Transverse colon (tissue), 4 donors: ENCODE results near the gene ADGRB3. TPM values are rescaled to one million over a fixed set of nuclear protein-coding genes. Genes with fewer than 3 reads are reported as not detected.

Experiments
- DNase-seq: peaks from one replicate; pipeline ENCODE4 v3.0.0-alpha.2; 2019
- H3K27ac ChIP-seq, 4 donors: fragments of 200-600 bp; sonication (generic); 2 replicates each; pipeline ENCODE4 v1.5.1; 2016 to 2018; ENCODE audit warnings: inconsistent platforms in 4 of 4
- H3K27me3 ChIP-seq: fragments of 200-600 bp; sonication (generic); 2 replicates; pipeline ENCODE4 v1.5.1; 2017; ENCODE audit warnings: inconsistent platforms
- H3K36me3 ChIP-seq, 4 donors: fragments of 200-600 bp; sonication (generic); 2 replicates each; pipeline ENCODE4 v1.5.1; 2017 to 2019; ENCODE audit warnings: inconsistent platforms in 4 of 4
- H3K4me1 ChIP-seq, 4 donors: fragments of 200-600 bp; sonication (generic); 2 replicates each; pipeline ENCODE4 v1.5.1; 2017 to 2020; ENCODE audit warnings: inconsistent platforms in 4 of 4
- H3K4me3 ChIP-seq, 4 donors: fragments of 200-600 bp; sonication (generic); 1 replicate in 1 of 4; 2 replicates in 3 of 4; pipeline versions ENCODE4 v1.5.1 to v1.6.1; 2017 to 2019; ENCODE audit warnings: inconsistent platforms in 4 of 4
- H3K9me3 ChIP-seq, 2 donors: fragments of 200-600 bp; sonication (generic); 2 replicates each; pipeline ENCODE4 v1.5.1; 2017 to 2019; ENCODE audit warnings: inconsistent platforms in 2 of 2
- EP300 ChIP-seq: sonication (generic); formaldehyde crosslinking; IDR thresholded peaks from one replicate; pipeline ENCODE4 v1.6.1; 2017; ENCODE audit warnings: antibody characterized with exemption, low read depth
- POLR2A ChIP-seq: fragments of 450-650 bp; IDR thresholded peaks from one replicate; pipeline ENCODE4 v1.6.1; 2016; ENCODE audit warnings: antibody characterized with exemption, mild to moderate bottlenecking, moderate library complexity
- POLR2AphosphoS5 ChIP-seq, 3 donors: sonication (generic); formaldehyde crosslinking; IDR thresholded peaks; one replicate each; pipeline ENCODE4 v1.6.1; 2016; ENCODE audit warnings: antibody characterized with exemption in 3 of 3
- WGBS, 2 donors: methylation state at CpG; one replicate each; pipeline ENCODE4 v1.1.5; 2018; ENCODE audit warnings: low coverage in 1 of 2; 5-methylcytosine and 5-hydroxymethylcytosine counted together
- in situ Hi-C, 4 donors: fragments of 200-750 bp; cut with MboI; loops; one replicate each; pipeline versions ENCODE4 v1.15.0 to v1.15.1; 2017; ENCODE audit warnings: low sequenced_read_pairs in 3 of 4, low pct_ligation_motif_present in 1 of 4, low pct_unique_long_range_greater_than_20kb in 1 of 4
- intact Hi-C: fragments of 100-400 bp; cut with DNase I; formaldehyde crosslinking; loops from one replicate; pipeline ENCODE4 v1.15.1; 2023; ENCODE audit warnings: low total_unique reads
- total RNA-seq, 4 donors: library from RNA; depleted of rRNA; stranded (reverse); fragments of >200 nt; gene quantifications; one replicate each; pipeline ENCODE4 v1.1.0, GENCODE V29; 2016
- TF ChIP-seq, protein P1 (sequence below), 5 experiments: fragments of 200-600 bp in 3 of 5; fragments of 450-650 bp in 2 of 5; sonication (generic) in 3 of 5; IDR thresholded peaks; 1 replicate in 2 of 5; 2 replicates in 3 of 5; pipeline ENCODE4 v1.5.1; 2016 to 2017; ENCODE audit warnings: antibody characterized with exemption in 5 of 5, inconsistent platforms in 3 of 5, mild to moderate bottlenecking in 2 of 5, moderate library complexity in 1 of 5

The ADGRB3 gene
- total RNA-seq, 4 donors from 2014 or later = 0.37 to 20.5 (median 2.2) TPM

DNA sequence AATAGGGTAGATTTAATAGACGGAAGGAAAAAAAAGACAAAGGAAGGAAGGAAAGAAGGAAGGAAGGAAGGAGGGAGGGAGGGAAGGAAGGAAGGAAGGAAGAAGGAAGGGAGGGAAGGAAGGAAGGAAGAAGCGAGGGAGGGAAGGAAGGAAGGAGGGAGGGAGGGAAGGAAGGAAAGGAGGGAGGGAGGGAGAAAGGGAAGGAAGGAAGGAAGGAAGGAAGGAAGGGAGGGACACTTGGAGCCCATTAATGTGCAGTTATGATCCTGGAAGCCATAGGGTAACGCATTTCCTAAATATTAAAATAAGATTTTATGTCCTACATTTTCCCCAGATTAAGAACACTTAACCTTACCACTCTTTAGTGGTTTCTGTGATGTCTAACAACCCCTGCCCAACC is 465.7 kb downstream of the ADGRB3 start:
- Histone ChIP-seq H3K36me3 (no peaks in the 10 kb centered on the region), H3K9me3 (no peaks in the 10 kb centered on the region), H3K4me3 (no peak overlapping the region), H3K27ac (no peak overlapping the region), H3K4me1 (no peaks in the 10 kb centered on the region), H3K27me3 (no peaks in the 10 kb centered on the region)
- TF ChIP-seq, protein P1, sequence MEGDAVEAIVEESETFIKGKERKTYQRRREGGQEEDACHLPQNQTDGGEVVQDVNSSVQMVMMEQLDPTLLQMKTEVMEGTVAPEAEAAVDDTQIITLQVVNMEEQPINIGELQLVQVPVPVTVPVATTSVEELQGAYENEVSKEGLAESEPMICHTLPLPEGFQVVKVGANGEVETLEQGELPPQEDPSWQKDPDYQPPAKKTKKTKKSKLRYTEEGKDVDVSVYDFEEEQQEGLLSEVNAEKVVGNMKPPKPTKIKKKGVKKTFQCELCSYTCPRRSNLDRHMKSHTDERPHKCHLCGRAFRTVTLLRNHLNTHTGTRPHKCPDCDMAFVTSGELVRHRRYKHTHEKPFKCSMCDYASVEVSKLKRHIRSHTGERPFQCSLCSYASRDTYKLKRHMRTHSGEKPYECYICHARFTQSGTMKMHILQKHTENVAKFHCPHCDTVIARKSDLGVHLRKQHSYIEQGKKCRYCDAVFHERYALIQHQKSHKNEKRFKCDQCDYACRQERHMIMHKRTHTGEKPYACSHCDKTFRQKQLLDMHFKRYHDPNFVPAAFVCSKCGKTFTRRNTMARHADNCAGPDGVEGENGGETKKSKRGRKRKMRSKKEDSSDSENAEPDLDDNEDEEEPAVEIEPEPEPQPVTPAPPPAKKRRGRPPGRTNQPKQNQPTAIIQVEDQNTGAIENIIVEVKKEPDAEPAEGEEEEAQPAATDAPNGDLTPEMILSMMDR (IDR thresholded peaks at IDR 0.05) = no peak
- TF ChIP-seq POLR2AphosphoS5 (IDR thresholded peaks at IDR 0.05) (no peak), EP300 (no peak)
- in situ Hi-C loops = no loop called here
- intact Hi-C loops = no loop called here
- WGBS, 2 donors = 84 to 89% methylated on average over 2 of the region's 3 CpGs
- DNase-seq = no peak

DNA sequence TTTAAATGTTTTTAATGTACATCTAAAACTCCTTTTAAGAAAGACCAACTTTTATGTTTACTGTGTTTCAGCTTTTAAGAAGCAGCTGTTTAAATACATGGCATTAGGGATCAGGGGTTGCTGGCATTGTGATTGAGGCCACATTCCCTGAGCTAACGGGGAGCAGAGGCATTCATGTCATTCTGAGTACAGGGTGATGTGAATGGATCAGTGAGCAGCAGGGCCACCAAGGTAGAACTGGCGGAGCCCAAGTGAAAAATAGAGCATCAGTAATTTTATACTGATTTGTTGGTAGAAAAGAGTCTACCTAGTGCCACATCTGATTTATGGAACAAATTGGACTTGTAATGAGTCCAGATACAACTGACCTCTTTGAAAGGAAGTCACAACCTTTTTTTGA is 467.3 kb downstream of the ADGRB3 start:
- intact Hi-C loops = no loop called here
- H3K27me3 ChIP-seq = no peaks in the 10 kb centered on the region
- no peak overlapping the region for H3K4me3 ChIP-seq
- H3K4me1 ChIP-seq = no peaks in the 10 kb centered on the region
- in situ Hi-C loops = no loop called here
- H3K36me3 ChIP-seq = no peaks in the 10 kb centered on the region
- no peaks in the 10 kb centered on the region for H3K9me3 ChIP-seq
- no peak overlapping the region for H3K27ac ChIP-seq
- 33 to 79% methylated on average over 1 to 2 of the region's 2 CpGs for WGBS, 2 donors
- no peak for TF ChIP-seq POLR2A
- TF ChIP-seq, protein P1 (IDR thresholded peaks at IDR 0.05) = no peak
- TF ChIP-seq EP300 = no peak
- no peak for TF ChIP-seq POLR2AphosphoS5 (IDR thresholded peaks at IDR 0.05)
- no peak for DNase-seq

DNA sequence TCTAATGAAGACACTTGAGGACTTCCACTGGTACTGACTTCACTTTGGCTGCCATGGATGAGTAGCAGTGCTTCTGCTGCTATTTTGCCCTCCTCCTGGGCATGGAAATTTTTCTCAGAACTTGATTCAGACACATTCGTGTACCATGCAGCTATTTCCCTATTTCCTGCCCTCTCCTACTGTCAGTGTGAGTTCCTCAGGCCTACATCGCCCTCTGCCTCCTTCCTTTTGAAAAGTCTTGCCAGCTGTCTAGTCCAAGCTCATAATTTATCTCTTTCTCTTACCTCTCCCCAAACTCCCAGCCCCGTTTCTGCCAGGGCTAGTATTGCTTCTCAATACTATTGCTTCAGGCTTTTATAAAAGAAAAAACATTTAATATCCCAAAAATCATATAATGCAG is 470.2 kb downstream of the ADGRB3 start:
- DNase-seq = no peak
- no peak overlapping the region for H3K27ac ChIP-seq
- no peak overlapping the region for H3K4me3 ChIP-seq
- intact Hi-C loops = no loop called here
- 56 to 64% methylated on average over 3 of the region's 3 CpGs for WGBS, 2 donors
- H3K9me3 ChIP-seq = no peaks in the 10 kb centered on the region
- no peaks in the 10 kb centered on the region for H3K27me3 ChIP-seq
- no peak for TF ChIP-seq EP300
- TF ChIP-seq, protein P1 (IDR thresholded peaks at IDR 0.05) = no peak
- no peak for TF ChIP-seq POLR2A
- TF ChIP-seq POLR2AphosphoS5 (IDR thresholded peaks at IDR 0.05) = no peak
- in situ Hi-C loops = no loop called here
- H3K36me3 ChIP-seq = no peaks in the 10 kb centered on the region
- H3K4me1 ChIP-seq = no peaks in the 10 kb centered on the region

DNA sequence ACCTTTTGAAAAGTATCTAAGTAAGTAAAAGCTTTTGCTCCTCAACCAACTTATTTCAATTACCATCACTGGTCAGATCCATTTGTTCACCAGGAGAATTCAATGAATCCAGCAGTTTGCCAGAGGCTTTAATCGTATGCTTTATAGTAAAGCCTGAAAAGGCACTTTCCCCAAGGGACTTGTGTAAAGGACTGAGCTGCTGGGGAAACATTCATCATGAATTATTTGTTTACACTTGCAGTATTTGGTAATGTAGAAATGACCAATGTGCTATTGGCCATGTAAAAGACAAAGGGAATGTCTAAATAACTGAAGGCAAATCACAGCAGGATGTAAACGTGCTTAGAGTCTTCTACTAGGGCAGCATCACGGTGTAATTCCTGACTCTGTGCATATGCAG is 471.4 kb downstream of the ADGRB3 start:
- in situ Hi-C loops (no loop called here), intact Hi-C loops (no loop called here)
- H3K27ac ChIP-seq = no peak overlapping the region
- H3K4me1 ChIP-seq = no peaks in the 10 kb centered on the region
- no peaks in the 10 kb centered on the region for H3K9me3 ChIP-seq
- H3K27me3 ChIP-seq = no peaks in the 10 kb centered on the region
- no peaks in the 10 kb centered on the region for H3K36me3 ChIP-seq
- H3K4me3 ChIP-seq = no peak overlapping the region
- no peak for DNase-seq
- 65 to 69% methylated on average over 3 of the region's 3 CpGs for WGBS, 2 donors
- TF ChIP-seq POLR2AphosphoS5 (IDR thresholded peaks at IDR 0.05) (no peak), POLR2A (no peak), EP300 (no peak)
- TF ChIP-seq, protein P1 (IDR thresholded peaks at IDR 0.05) = no peak
